Activated CD4-positive, CD25-positive, alpha-beta regulatory T cell treated with anti-CD3 and anti-CD28 coated beads, Interleukin-2, amount 50 U/mL, for 16 hours (primary cell): ENCODE measurements around the gene CBX7.

ENCODE experiments used
- DNase-seq: peaks from one replicate; pipeline ENCODE4 v3.0.0-alpha.2; 2020; ENCODE audit warnings: low read depth, low spot score

Gene CBX7

GRCh38 chr22:39152511-39153219 is at the start of gene CBX7:
TSS of gene CBX7 (minus strand) at chr22:39152680. CDS start at chr22:39152444, 236 bp downstream.
- DNase-seq: peak; percentile 82

GRCh38 chr22:39197578-39197977 is 45.1 kb upstream of the CBX7 start:
- DNase-seq: no peak

GRCh38 chr22:39194098-39194497 is 41.6 kb upstream of the CBX7 start:
- no peak for DNase-seq

GRCh38 chr22:39188809-39189208 is 36.3 kb upstream of the CBX7 start:
- no peak for DNase-seq

- DNase-seq: no peak
These were observed 33.1 kb upstream of the CBX7 start for GRCh38 chr22:39185601-39186012.

GRCh38 chr22:39184586-39185577 is 32.4 kb upstream of the CBX7 start:
- DNase-seq: no peak

GRCh38 chr22:39183991-39184585 is 31.6 kb upstream of the CBX7 start:
- DNase-seq: no peak

- no peak for DNase-seq
These were observed 30.1 kb upstream of the CBX7 start for GRCh38 chr22:39182478-39183030.

GRCh38 chr22:39181778-39182177 is 29.3 kb upstream of the CBX7 start:
- DNase-seq: no peak

- DNase-seq: no peak
These were observed 28.9 kb upstream of the CBX7 start for GRCh38 chr22:39181356-39181755.

GRCh38 chr22:39179841-39180335 is 27.4 kb upstream of the CBX7 start:
- DNase-seq: no peak

- no peak for DNase-seq
These were observed 26.9 kb upstream of the CBX7 start for GRCh38 chr22:39179401-39179827.

GRCh38 chr22:39178206-39179111 is 26.0 kb upstream of the CBX7 start:
- no peak for DNase-seq

- DNase-seq: no peak
These were observed 25.3 kb upstream of the CBX7 start for GRCh38 chr22:39177791-39178190.

- no peak for DNase-seq
These were observed 24.9 kb upstream of the CBX7 start for GRCh38 chr22:39177456-39177775.

- no peak for DNase-seq
These were observed 24.4 kb upstream of the CBX7 start for GRCh38 chr22:39176714-39177455.

- DNase-seq: no peak
These were observed 23.7 kb upstream of the CBX7 start for GRCh38 chr22:39176143-39176713.

GRCh38 chr22:39175353-39176142 is 23.1 kb upstream of the CBX7 start:
- no peak for DNase-seq
